Activated naive CD4-positive, alpha-beta T cell (primary cell): ENCODE data around the gene GGTLC2.
A peak's percentile ranks its signal among the peaks of the same experiment; 100 is the strongest.

ENCODE experiments used
- DNase-seq, 4 experiments: peaks; one replicate each; lab custom pipeline; 2025; lab: John Stamatoyannopoulos, UW

Gene GGTLC2

GRCh38 chr22:22691716-22692701 lies 47.6 kb downstream of the GGTLC2 start:
- DNase-seq: no peak

- DNase-seq: peak; percentile 38 to 68 (median 54)
Observed at GRCh38 chr22:22692707-22693530, 48.5 kb downstream of the GGTLC2 start.

- DNase-seq: no peak
Observed at GRCh38 chr22:22693531-22693884, 49.1 kb downstream of the GGTLC2 start.

GRCh38 chr22:22694106-22694505 lies 49.7 kb downstream of the GGTLC2 start:
- no peak for DNase-seq

- no peak for DNase-seq
Observed at GRCh38 chr22:22696104-22696503, 51.7 kb downstream of the GGTLC2 start.
